PC-3 (cell line): ENCODE results near the gene CCR5AS. TPM values are rescaled to one million over a fixed set of nuclear protein-coding genes. Genes with fewer than 3 reads are reported as not detected.

Source experiments
- total RNA-seq: library from RNA; depleted of rRNA; stranded (reverse); fragments of >200 nt; gene quantifications from 2 replicates; pipeline ENCODE4 v1.2.3, GENCODE V29; 2014; rRNA removed

The CCR5AS gene

Other genes with a start within 250 kb of the CCR5AS start
- gene CCR1, start 198.8 kb downstream of the CCR5AS start, total RNA-seq, result 0.15 TPM in 1 of 2 replicates, not detected in the other
- gene CCR3, start 164.6 kb downstream of the CCR5AS start, total RNA-seq, result 0.22 TPM in 1 of 2 replicates, not detected in the other
- not detected in 2 replicates for gene CCR2, start 53.0 kb downstream of the CCR5AS start, total RNA-seq
- not detected in 2 replicates for gene CCR5, start 36.1 kb downstream of the CCR5AS start, total RNA-seq
- gene CCRL2, start 193 bp upstream of the CCR5AS start, total RNA-seq, result 5.5 and 6.0 TPM in 2 replicates
- gene LTF, start 57.8 kb upstream of the CCR5AS start, total RNA-seq, result not detected in 2 replicates
- not detected in 2 replicates for gene RTP3, start 90.9 kb upstream of the CCR5AS start, total RNA-seq
- 0.26 and 0.35 TPM in 2 replicates for gene LRRC2, start 159.2 kb upstream of the CCR5AS start, total RNA-seq
- not detected in 2 replicates for gene FAM240A, start 205.5 kb upstream of the CCR5AS start, total RNA-seq